ENCODE data around the gene USF2.

GRCh38 chr19:35274323-35274722 lies 5.6 kb downstream of the USF2 start:
- TF ChIP-seq GATA3 (IDR thresholded peaks at IDR 0.05; ENCODE audit: low read depth, low read length), result no peak
- TF ChIP-seq GATA2 (IDR thresholded peaks at IDR 0.05; ENCODE audit: low read depth, low read length), result no peak
